ENCODE results near the gene ADAP1. TPM values are rescaled to one million over a fixed set of nuclear protein-coding genes. Genes with fewer than 3 reads are reported as not detected.
A peak's percentile ranks its signal among the peaks of the same experiment; 100 is the strongest.

ADAP1 gene
- total and polyA plus RNA-seq, 2 of the 13 experiments (the other 11 are each of a cell fraction or from before 2014, with no cell fraction given), result 10.5 to 24.6 TPM

DNA sequence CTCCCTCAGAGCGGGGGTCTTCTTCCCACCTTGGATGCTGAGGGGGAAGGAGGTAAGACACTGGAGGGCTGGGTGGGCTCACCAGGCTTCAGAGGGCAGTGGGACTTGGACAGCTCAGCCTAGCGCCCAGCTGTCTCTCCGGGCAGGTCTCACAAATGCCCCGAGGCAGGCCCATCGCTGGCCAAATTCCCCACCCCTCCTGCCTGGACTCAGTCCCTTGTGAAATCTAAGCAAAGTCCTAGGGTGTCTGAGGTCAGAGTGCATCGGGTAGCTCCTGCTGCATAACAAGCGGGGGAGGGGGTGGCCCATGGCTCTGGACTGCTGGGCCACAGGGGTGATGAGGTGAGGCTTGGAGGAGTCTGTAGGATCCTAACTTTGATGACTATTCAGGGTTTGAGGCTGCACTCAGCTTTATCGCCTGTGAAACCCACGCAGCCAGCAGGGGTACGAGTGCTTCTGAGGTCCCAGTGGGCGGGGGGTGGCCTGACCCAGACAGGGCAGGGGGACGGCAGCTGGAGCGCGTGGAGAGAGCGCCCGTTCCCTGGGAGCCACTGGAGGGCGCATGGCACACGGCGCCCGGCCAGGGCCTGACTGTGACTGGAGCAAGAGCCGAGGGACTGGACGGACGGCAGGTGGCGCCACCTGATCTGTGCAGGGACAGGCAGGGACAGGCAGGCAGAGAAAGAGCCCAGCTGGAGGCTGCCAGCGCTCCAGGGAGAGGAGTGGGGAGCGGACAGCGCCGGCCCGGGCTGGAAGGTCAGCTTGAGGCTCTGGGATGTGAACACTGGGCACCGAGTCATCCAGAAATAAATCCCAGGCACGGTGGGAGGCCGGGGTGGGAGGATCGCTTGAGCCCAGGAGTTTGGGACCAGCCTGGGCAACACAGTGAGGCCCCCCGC is 38.5 kb upstream of the ADAP1 start (continued):
- TF ChIP-seq TBP (CRISPR knock-in tag; IDR thresholded peaks at IDR 0.05) (no peak), RELA (CRISPR knock-in tag; IDR thresholded peaks at IDR 0.05) (peak; percentile 81; the same call in 1 of the 2 replicates), RFX5 (IDR thresholded peaks at IDR 0.05; ENCODE audit: low read depth, low read length) (0 out of 2 replicates have a peak, but pooled peaks have one; percentile 44), ZNF552 (CRISPR knock-in tag; IDR thresholded peaks at IDR 0.05; ENCODE audit: borderline replicate concordance) (peak; percentile 18; the same call in 1 of the 2 replicates), ZC3H13 (CRISPR knock-in tag; IDR thresholded peaks at IDR 0.05) (peak; percentile 29; the same call in 1 of the 2 replicates), ZNF367 (CRISPR knock-in tag; IDR thresholded peaks at IDR 0.05; ENCODE audit: borderline replicate concordance) (0 out of 2 replicates have a peak, but pooled peaks have one; percentile 76), MBD4 (IDR thresholded peaks at IDR 0.05; ENCODE audit: borderline replicate concordance, low read length) (no peak), HOXD1 (CRISPR knock-in tag; IDR thresholded peaks at IDR 0.05) (no peak; the same call in 1 of the 2 replicates), MATR3 (CRISPR knock-in tag; IDR thresholded peaks at IDR 0.05) (no peak), KDM5A (IDR thresholded peaks at IDR 0.05; ENCODE audit: borderline replicate concordance, low read length) (no peak), ZNF7 (CRISPR knock-in tag; IDR thresholded peaks at IDR 0.05) (no peak), NCOA5 (CRISPR knock-in tag; IDR thresholded peaks at IDR 0.05) (no peak), ZNF331 (CRISPR knock-in tag; IDR thresholded peaks at IDR 0.05) (peak; percentile 93; the same call in 1 of the 2 replicates), MXD4 (CRISPR knock-in tag; IDR thresholded peaks at IDR 0.05) (peak; percentile 70), AGO2 (optimal IDR thresholded peaks at IDR 0.05; ENCODE audit: low read depth, low read length) (no peak), EHMT2 (IDR thresholded peaks at IDR 0.05; ENCODE audit: borderline replicate concordance, low read depth, low read length) (no peak), NR2F1 (CRISPR knock-in tag; IDR thresholded peaks at IDR 0.05) (peak; percentile 69 to 84; a peak in 3 of 4 replicates), GTF3A (CRISPR knock-in tag; conservative IDR thresholded peaks at IDR 0.05) (peak; percentile 93; the same call in 1 of the 2 replicates), YEATS2 (CRISPR knock-in tag; IDR thresholded peaks at IDR 0.05; ENCODE audit: borderline replicate concordance) (peak; percentile 74; the same call in 1 of the 2 replicates), CHD2 (IDR thresholded peaks at IDR 0.05; ENCODE audit: low read depth, low read length) (peak; percentile 30; the same call in 1 of the 2 replicates)
- TF ChIP-seq, protein P1, sequence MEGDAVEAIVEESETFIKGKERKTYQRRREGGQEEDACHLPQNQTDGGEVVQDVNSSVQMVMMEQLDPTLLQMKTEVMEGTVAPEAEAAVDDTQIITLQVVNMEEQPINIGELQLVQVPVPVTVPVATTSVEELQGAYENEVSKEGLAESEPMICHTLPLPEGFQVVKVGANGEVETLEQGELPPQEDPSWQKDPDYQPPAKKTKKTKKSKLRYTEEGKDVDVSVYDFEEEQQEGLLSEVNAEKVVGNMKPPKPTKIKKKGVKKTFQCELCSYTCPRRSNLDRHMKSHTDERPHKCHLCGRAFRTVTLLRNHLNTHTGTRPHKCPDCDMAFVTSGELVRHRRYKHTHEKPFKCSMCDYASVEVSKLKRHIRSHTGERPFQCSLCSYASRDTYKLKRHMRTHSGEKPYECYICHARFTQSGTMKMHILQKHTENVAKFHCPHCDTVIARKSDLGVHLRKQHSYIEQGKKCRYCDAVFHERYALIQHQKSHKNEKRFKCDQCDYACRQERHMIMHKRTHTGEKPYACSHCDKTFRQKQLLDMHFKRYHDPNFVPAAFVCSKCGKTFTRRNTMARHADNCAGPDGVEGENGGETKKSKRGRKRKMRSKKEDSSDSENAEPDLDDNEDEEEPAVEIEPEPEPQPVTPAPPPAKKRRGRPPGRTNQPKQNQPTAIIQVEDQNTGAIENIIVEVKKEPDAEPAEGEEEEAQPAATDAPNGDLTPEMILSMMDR (CRISPR knock-in tag; IDR thresholded peaks at IDR 0.05), result peak; percentile 100
- TF ChIP-seq, protein P2, sequence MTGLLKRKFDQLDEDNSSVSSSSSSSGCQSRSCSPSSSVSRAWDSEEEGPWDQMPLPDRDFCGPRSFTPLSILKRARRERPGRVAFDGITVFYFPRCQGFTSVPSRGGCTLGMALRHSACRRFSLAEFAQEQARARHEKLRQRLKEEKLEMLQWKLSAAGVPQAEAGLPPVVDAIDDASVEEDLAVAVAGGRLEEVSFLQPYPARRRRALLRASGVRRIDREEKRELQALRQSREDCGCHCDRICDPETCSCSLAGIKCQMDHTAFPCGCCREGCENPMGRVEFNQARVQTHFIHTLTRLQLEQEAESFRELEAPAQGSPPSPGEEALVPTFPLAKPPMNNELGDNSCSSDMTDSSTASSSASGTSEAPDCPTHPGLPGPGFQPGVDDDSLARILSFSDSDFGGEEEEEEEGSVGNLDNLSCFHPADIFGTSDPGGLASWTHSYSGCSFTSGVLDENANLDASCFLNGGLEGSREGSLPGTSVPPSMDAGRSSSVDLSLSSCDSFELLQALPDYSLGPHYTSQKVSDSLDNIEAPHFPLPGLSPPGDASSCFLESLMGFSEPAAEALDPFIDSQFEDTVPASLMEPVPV (CRISPR knock-in tag; IDR thresholded peaks at IDR 0.05), result no peak
- TF ChIP-seq, protein P3, sequence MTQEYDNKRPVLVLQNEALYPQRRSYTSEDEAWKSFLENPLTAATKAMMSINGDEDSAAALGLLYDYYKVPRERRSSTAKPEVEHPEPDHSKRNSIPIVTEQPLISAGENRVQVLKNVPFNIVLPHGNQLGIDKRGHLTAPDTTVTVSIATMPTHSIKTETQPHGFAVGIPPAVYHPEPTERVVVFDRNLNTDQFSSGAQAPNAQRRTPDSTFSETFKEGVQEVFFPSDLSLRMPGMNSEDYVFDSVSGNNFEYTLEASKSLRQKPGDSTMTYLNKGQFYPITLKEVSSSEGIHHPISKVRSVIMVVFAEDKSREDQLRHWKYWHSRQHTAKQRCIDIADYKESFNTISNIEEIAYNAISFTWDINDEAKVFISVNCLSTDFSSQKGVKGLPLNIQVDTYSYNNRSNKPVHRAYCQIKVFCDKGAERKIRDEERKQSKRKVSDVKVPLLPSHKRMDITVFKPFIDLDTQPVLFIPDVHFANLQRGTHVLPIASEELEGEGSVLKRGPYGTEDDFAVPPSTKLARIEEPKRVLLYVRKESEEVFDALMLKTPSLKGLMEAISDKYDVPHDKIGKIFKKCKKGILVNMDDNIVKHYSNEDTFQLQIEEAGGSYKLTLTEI (CRISPR knock-in tag; conservative IDR thresholded peaks at IDR 0.05), result no peak
